ENCODE results near the gene PPIG. TPM values are rescaled to one million over a fixed set of nuclear protein-coding genes. Genes with fewer than 3 reads are reported as not detected.
"Not testable (repeated sequence)": the region's sequence is repeated elsewhere in the genome, so short reads cannot be mapped to it uniquely, and the experiment has no call there.

The PPIG gene
- total RNA-seq, 1 experiment from 2014 or later: 26.0 TPM

- DNase-seq (ENCODE audit: low read depth, low spot score): no peak
- in situ Hi-C loops (cut with HindIII; ENCODE audit: low pct_unique_long_range_greater_than_20kb, low sequenced_read_pairs): no loop called here
These were observed 92.7 kb downstream of the PPIG start for GRCh38 chr2:169676850-169677249.

- DNase-seq (ENCODE audit: low read depth, low spot score): no peak
- in situ Hi-C loops (cut with HindIII; ENCODE audit: low pct_unique_long_range_greater_than_20kb, low sequenced_read_pairs): no loop called here
These were observed 98.9 kb downstream of the PPIG start for GRCh38 chr2:169683054-169683424.

- in situ Hi-C loops (cut with HindIII; ENCODE audit: low pct_unique_long_range_greater_than_20kb, low sequenced_read_pairs): no loop called here
- DNase-seq (ENCODE audit: low read depth, low spot score): no peak
These were observed 99.4 kb downstream of the PPIG start for GRCh38 chr2:169683425-169684134.

- in situ Hi-C loops (cut with HindIII; ENCODE audit: low pct_unique_long_range_greater_than_20kb, low sequenced_read_pairs): no loop called here
- DNase-seq (ENCODE audit: low read depth, low spot score): no peak
These were observed 100.0 kb downstream of the PPIG start for GRCh38 chr2:169684135-169684565.

GRCh38 chr2:169684712-169685111 lies 100.6 kb downstream of the PPIG start:
- in situ Hi-C loops (cut with HindIII; ENCODE audit: low pct_unique_long_range_greater_than_20kb, low sequenced_read_pairs): not testable (repeated sequence)

GRCh38 chr2:169686825-169687224 lies 102.7 kb downstream of the PPIG start:
- in situ Hi-C loops (cut with HindIII; ENCODE audit: low pct_unique_long_range_greater_than_20kb, low sequenced_read_pairs); DNase-seq (ENCODE audit: low read depth, low spot score): not testable (repeated sequence)

More at GRCh38 chr2:169684712-169685111, 100.6 kb downstream of the PPIG start:
- DNase-seq (ENCODE audit: low read depth, low spot score): not testable (repeated sequence)

- DNase-seq (ENCODE audit: low read depth, low spot score); in situ Hi-C loops (cut with HindIII; ENCODE audit: low pct_unique_long_range_greater_than_20kb, low sequenced_read_pairs): not testable (repeated sequence)
These were observed 103.8 kb downstream of the PPIG start for GRCh38 chr2:169687943-169688342.

- no peak for DNase-seq (ENCODE audit: low read depth, low spot score)
- in situ Hi-C loops (cut with HindIII; ENCODE audit: low pct_unique_long_range_greater_than_20kb, low sequenced_read_pairs): no loop called here
These were observed 106.8 kb downstream of the PPIG start for GRCh38 chr2:169690958-169691357.

Other genes starting within 250 kb of the PPIG start
- gene LRP2, start 221.8 kb upstream of the PPIG start, total RNA-seq (2014; rRNA removed; shearing (Covaris generic)): 9.2 and 15.6 TPM in 2 replicates
- gene BBS5, start 104.9 kb upstream of the PPIG start, total RNA-seq (2014; rRNA removed; shearing (Covaris generic)): 16.7 and 19.2 TPM in 2 replicates
- 0.98 and 1.3 TPM in 2 replicates for gene KLHL41, start 74.6 kb upstream of the PPIG start, total RNA-seq (2014; rRNA removed; shearing (Covaris generic))
- gene FASTKD1, start 10.5 kb upstream of the PPIG start, total RNA-seq (2014; rRNA removed; shearing (Covaris generic)): 55.7 and 59.0 TPM in 2 replicates
- gene CFAP210, start 110.1 kb downstream of the PPIG start, total RNA-seq (2014; rRNA removed; shearing (Covaris generic)): not detected in 2 replicates
- 1.2 and 3.3 TPM in 2 replicates for gene PHOSPHO2, start 110.1 kb downstream of the PPIG start, total RNA-seq (2014; rRNA removed; shearing (Covaris generic))
- 12.4 and 20.0 TPM in 2 replicates for gene KLHL23, start 149.5 kb downstream of the PPIG start, total RNA-seq (2014; rRNA removed; shearing (Covaris generic))
- 118 and 122 TPM in 2 replicates for gene SSB, start 214.5 kb downstream of the PPIG start, total RNA-seq (2014; rRNA removed; shearing (Covaris generic))
- 44.7 and 52.2 TPM in 2 replicates for gene METTL5, start 240.6 kb downstream of the PPIG start, total RNA-seq (2014; rRNA removed; shearing (Covaris generic))
- 14.7 and 16.3 TPM in 2 replicates for gene UBR3, start 243.1 kb downstream of the PPIG start, total RNA-seq (2014; rRNA removed; shearing (Covaris generic))

Data from SK-MEL-5 (cell line).